GM18505 (cell line): ENCODE data around the gene CBFA2T2.
"Not testable (repeated sequence)": the region's sequence is repeated elsewhere in the genome, so short reads cannot be mapped to it uniquely, and the experiment has no call there.

Experiments used
- ATAC-seq: cut with Tn5 transposase; IDR thresholded peaks from one replicate; pipeline ENCODE4 v1.9.1; 2021; ENCODE audit not compliant: unreplicated experiment
- POLR2A ChIP-seq: IDR thresholded peaks from 4 replicates; pipeline ENCODE4 v1.6.1; 2011; ENCODE audit warnings: borderline replicate concordance; ENCODE audit not compliant: insufficient read depth, insufficient read length; ENCODE audit errors: extremely low read depth

CBFA2T2 gene

GRCh38 chr20:33531885-33532284 is 42.0 kb downstream of the CBFA2T2 start:
- TF ChIP-seq POLR2A: no peak
- no peak for ATAC-seq

GRCh38 chr20:33532753-33533459 is 43.0 kb downstream of the CBFA2T2 start:
- no peak for TF ChIP-seq POLR2A
- no peak for ATAC-seq

GRCh38 chr20:33535717-33536116 is 45.8 kb downstream of the CBFA2T2 start:
- ATAC-seq: not testable (repeated sequence)

DNA sequence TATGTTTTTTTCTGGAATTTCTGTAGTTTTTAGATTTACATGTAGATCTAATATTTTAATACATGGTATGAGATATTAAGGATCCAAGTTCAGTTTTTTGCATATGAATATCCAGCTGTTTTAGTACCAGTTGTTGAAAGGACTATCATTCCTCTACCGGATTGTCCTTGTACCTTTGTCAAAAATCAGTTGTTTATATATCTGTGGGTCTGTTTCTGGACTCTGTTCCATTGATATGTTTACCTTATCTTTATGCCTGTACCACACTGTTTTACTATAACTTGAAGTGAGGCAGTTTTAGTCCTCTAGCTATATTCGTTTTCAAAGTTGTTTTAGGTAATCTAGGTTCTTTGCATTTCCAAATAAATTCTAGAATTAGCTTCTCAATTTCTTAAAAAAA is 47.7 kb downstream of the CBFA2T2 start:
- ATAC-seq: no peak
- TF ChIP-seq POLR2A: no peak

- TF ChIP-seq POLR2A: no peak
- no peak for ATAC-seq
These were observed 49.2 kb downstream of the CBFA2T2 start for GRCh38 chr20:33539129-33539528.

DNA sequence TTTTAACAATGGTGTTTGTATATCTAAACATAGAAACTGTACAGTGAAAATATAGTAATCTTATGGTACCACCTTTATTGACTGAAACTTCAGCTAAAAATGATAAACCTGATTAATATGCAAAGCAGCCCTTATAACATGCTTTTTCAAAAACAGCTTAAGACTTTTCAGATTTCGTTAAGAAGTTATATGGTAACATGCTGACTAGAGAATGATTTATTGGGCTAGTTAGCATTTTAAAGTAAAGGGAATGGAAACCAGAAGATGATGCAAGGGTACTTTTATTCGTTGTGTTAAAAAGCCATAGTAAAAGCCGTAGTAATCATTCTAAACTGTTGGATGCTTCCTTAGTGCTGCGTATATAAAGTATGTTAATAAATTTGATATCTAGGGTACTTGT is 50.5 kb downstream of the CBFA2T2 start:
- ATAC-seq: no peak
- TF ChIP-seq POLR2A: no peak

DNA sequence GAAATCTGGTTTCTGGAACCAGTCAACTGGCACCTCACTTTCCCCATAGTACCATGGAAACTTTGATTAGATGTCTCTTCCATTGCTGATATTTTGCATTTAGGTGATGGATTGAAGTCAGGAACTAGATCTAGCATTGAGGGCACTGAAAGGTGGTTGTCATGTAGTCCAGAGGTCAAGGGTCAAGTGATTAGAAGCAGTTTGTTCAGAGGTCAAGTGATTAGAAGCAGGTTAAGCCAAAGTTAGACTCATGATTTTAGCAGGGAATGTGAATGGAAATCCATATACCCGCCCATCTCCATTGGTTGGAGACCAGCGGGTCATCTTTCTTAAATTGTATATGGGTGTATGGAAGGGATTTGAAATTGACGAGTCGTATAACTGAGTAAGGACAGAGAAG is 51.2 kb downstream of the CBFA2T2 start:
- no peak for TF ChIP-seq POLR2A
- no peak for ATAC-seq

GRCh38 chr20:33541797-33542196 is 51.9 kb downstream of the CBFA2T2 start:
- TF ChIP-seq POLR2A: no peak
- no peak for ATAC-seq

DNA sequence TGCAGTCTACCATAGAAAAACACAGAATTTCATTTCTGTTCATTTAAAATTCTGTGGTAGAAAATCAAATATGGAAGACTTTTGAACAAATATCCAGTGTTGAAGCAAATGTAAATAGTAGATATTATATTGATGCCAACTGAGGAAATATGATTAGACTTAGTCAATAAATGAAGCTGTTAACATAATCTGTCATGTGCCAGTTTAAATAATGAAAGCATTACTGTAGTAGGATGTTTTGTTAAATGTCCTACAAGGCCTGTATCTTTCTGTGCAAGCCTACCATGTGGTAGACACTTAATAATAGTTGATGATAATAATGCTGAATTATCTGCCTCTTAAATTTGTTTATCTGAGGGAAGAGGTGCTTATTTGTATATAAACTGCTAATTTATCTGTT is 55.9 kb downstream of the CBFA2T2 start:
- no peak for ATAC-seq

DNA sequence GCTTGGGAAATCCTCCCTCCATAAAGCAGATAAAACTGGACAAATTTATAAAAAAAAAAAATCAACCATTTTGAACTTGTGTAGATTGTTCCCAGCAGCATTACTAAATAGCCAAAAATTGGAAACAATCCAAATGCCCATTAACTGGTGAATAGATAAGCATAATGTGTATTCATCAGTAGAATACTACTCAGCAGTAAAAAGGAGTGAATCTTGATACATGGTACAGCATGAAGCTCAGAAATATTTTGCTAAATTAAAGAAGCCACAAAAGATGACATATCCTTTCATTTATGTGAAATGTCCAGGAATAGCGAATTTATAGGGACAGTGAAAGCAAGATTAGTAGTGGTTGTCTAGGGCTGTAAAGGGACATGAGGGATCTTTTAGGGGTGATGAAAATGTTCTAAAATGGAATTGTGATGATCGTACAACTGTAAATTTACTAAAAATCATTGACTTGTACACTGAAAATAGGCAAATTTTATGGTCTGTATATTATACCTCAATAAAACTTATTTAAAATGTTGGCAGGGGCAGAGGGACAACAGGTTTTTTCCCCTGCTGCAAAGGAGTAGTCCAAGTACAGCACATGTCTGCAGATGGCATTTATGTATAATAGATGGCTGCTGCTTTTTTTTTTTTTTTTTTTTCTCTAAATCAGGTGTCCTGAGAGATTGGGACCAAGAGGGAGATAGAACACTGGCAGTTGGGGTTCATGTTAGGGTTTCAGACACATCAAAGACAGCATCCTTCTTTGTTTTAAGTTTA is 59.5 kb downstream of the CBFA2T2 start:
- ATAC-seq: no peak
- TF ChIP-seq POLR2A: no peak

More for the DNA sequence above, 55.9 kb downstream of the CBFA2T2 start:
- TF ChIP-seq POLR2A: no peak

DNA sequence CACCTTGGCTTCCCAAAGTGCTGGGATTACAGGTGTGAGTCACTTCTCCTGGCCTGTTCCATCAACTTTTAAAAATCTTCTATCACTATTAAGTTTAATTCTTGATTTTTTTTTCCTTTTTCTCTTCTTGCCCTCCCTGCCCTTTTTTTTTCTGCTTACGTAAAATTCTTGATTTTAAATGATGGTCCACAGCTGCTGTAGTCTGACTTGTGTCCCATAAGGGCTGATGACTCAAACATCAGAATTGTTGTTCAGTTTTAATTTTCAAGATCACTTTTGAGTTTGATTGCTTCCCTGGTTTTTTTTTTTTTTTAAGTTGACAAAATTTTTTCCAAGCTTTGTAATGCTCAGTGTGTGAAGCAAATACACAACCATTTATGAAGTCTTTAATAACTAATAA is 61.9 kb downstream of the CBFA2T2 start:
- ATAC-seq: no peak
- no peak for TF ChIP-seq POLR2A

DNA sequence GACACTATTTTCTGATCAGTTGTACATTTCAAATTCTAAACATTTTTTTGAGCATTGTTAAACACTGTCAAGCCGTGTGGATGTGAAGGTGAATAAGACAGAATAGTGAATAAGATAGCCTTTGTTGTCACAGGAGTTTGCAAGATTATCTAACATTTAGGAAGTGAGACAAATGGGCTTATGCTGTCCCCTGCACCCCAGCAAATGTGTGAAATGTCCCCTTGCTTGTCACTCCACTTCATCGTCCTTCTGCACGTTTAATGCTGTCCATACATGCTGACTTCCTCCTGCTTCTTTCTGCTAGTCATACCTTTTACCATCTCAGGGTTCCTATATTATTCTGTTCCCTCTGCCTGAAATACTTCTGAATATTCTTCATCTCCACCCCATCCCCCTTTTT is 62.6 kb downstream of the CBFA2T2 start:
- ATAC-seq: no peak
- no peak for TF ChIP-seq POLR2A

GRCh38 chr20:33553516-33553915 is 63.6 kb downstream of the CBFA2T2 start:
- no peak for ATAC-seq
- TF ChIP-seq POLR2A: no peak

- ATAC-seq: peak; percentile 89
- peak; percentile 62 for TF ChIP-seq POLR2A
These were observed 65.1 kb downstream of the CBFA2T2 start for GRCh38 chr20:33554914-33555420.
